GM18870 (cell line): ENCODE data around the gene ITPK1.

Experiments used
- ATAC-seq: cut with Tn5 transposase; IDR thresholded peaks from one replicate; pipeline ENCODE4 v1.9.1; 2021; ENCODE audit warnings: moderate library complexity; ENCODE audit not compliant: unreplicated experiment

The ITPK1 gene

DNA sequence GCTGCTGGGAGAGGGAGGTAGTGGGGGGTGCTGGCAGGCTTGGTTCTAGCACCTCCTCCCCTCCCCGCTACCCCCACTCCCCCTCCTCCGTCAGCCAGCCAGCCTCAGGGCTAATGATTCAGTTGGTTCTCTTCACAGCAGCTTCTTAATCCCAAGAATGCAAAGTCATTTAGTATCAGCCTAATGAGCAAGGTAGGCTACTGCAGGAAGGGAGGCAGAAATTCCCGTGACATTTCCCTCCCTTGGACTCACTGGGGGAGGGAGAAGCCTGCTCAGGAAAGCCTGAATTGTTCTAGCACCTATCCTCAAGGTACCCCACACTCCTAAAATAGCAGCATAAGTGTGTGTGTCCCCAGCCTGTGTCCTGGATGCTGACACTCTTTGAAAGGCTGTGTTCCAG is 29.8 kb downstream of the ITPK1 start:
- ATAC-seq = no peak

DNA sequence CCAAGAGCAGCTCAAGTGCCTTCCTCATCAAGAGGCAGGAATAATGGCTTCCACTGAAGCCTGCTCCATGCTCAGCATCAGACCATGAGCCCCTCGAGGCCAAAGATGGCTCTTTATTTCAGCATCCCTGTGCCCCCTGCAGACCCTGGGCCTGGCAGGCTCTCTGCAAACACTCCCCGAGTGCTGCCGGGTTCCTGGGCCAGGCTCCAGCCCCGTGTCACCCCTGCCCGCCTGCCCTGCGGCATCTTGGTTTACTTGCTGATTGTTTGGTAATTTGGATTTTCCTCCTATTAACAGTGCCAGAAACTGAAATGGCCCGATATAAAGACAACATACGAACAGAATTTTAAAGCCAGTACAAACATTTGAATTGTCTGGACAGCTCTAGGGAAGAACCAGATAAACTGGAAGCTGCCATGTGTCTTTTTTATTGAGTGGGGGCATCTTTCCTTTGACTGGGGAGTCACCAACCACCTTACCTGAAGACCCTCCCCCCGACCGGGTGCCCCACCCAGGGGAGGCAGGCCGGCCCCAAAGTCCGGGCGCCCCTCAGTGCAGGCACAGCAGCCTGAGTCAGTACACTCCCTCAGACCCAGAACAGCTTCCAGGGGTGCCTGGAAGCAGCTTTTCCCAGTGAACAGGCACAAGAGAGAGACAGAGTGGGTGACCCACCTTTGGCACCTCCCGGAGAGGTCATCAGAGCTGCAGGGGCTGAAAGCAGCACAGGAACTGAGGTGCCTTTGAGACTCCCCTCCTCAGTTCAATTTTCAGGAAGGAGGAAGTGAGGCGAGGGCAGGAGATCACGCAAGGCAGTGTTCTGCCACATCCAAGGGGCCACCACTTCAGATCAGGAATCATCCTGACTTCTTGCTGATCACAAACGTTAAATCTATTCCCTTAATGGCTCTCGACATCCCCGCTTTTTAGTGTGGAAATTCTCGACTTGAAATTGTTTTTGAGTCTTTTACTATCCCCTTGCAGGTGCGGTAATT is 30.6 kb downstream of the ITPK1 start:
- ATAC-seq = no peak

DNA sequence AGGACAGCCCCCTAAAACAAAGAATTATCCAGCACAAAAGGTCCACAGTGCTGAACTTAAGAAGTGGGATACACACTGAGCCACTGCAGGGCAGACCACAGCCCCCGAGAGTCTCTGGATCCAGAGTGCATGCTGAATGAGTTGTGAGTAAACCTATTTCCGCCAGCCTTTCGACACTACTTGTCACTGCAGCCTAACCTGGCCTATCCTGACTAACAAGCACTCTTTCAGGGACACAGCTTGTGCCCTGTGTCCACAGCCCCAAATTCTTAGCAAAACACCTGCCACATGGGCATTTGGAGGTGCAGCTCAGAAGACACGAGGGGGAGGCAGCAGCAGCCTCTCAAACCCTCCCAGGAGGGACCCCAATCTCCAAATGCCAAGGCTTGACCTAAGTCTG is 31.3 kb downstream of the ITPK1 start:
- ATAC-seq = no peak

DNA sequence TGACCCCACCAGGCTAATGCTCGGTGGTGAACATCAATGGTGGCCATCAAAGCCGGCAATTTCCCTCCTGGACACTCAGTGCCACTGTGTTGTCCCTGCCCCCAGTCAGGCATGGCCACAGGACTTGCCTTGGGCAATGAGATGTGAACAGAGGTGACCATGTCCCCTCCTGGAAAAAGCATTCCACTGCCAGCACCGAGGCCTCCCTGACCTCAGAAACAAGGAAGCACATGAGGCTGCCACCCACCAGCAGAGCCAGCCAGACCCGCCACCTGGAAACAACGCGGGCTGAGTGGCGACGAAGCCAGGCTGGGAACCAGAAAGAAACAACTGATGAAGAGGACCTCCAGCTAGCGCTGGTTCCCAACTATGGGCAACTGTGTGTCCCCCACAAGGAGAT is 31.8 kb downstream of the ITPK1 start:
- no peak for ATAC-seq

DNA sequence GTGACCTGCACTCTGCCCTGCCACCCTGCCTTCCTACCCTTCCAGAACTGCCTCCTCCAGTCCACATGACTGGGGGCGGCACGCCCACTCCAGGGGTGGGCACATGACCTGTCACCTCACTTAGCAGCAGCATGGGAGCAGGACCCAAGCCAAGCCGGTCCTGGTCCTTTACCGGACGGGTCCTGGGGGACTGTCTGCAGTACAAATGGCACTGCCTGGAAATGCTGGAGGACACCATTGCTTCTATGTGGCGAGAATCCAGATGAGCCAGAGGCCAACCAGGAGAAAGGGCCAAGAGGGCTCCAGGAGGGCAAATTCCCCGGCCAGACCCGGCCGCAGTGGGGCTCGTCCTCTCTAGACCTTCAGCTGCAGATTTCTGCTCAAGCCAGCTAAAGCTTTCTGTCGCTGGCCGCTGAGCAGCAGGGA is 33.1 kb downstream of the ITPK1 start:
- no peak for ATAC-seq

DNA sequence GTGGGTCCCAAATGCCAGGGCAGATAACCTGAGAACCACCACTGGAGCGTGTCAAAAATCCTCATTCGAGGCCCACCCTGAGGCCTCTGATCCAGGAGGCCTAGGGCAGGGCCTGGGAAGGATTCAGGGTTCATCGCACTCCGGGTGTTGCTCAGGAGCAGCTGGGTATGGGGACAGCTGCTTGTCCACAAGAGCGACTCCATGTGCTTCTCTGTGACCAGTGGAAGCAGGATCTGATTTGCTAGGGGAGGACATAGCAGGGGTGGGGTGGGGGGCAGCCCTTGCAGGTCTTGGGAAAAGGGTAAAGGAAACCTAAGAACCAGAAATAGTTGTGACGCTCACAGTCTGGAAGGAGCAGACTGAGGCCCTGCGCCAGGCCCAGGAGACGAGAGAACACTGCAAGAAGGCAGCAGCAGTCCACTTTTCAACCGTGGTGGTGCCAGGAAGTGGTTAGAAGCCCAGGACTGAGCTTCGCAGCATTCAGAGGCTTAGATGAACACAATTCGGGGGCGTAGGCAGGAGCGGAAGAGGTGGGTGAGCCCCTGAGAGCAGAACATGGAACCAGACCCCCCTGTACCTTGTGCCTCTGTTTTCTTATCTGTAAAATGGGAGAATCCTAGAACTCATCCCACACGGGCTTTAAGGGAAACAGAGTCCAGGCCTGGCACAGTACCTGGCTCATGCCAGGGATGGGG is 33.7 kb downstream of the ITPK1 start:
- ATAC-seq = no peak

DNA sequence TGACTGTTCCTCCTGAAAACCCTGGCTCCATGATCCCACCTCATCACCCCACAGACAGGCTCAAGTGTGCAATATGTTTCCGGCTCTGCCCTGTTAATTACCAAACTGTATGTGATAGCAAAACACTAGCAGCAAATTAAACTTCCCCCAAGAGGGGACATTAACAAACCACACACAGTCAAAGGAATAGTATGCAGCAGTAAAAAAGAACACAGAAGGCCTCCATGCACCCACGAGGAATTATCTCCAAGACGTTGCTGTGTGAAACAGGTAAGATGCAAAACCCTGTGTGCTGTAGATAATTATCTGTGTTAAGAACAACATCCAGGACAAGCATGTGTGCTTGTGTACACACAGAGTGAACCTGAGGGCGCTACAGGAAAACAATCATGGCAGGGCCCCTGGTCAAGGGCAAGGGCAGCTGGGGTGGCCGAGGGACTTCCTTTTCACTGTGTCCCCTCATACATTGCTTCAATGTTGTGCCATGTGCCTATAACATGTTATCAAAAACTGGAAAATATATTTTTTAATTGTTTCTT is 35.8 kb downstream of the ITPK1 start:
- no peak for ATAC-seq

DNA sequence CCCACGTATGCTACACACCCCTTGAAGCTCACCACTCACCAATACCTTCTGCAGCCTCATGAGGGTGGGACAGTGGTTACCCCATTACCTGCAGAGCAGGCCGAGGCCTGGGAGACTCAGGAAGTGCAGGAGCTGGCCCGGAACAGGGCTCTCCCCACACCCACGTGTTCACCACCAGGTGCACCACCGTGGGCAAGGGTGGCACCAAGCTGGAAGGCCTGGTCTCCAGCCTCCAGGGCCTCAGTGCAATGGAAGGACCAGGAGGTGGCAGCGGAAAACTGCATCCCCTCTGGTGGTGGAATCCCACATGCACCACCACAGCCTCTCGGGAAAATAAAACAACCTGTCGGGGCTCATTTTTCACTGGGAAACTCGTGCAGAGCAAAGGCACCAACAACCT is 36.4 kb downstream of the ITPK1 start:
- ATAC-seq = no peak

DNA sequence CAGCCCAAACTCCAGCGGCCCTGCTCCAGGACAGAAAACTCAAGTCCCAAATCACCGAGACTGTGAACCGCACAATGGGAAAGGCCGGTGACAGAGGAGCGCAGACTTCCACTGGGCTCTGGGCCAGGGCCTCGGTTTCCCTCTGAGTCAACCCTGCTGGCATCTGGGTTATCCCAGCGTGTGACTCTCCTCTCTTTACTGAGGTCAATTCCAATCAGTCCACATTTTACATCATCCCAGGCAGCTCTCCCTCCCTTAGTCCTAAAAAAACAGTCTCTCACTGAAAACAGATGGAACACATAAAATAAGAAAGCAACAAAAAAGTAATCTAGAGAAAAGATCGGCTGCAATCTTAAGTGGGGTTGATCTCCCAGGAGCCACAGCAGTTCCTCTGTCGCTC is 36.9 kb downstream of the ITPK1 start:
- no peak for ATAC-seq

DNA sequence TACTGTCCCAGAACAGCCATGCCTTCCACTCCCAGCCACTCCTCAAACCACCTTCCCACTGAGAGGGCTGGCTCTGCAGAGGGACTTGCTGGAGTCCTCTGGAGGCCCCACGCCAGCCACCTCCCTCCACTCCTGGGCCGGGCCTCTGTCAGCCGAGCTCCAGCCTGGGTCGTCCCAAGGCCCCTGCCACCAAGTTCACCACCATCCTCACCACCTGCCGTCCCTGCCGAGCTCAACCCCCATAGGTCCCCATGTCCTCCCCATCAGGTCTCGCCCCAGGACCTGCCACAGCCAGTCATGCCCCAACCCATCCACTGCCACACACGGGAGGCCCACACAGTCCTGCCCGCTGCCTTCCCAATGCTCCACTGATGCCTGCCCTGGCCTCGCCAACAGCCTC is 39.0 kb downstream of the ITPK1 start:
- ATAC-seq = no peak

DNA sequence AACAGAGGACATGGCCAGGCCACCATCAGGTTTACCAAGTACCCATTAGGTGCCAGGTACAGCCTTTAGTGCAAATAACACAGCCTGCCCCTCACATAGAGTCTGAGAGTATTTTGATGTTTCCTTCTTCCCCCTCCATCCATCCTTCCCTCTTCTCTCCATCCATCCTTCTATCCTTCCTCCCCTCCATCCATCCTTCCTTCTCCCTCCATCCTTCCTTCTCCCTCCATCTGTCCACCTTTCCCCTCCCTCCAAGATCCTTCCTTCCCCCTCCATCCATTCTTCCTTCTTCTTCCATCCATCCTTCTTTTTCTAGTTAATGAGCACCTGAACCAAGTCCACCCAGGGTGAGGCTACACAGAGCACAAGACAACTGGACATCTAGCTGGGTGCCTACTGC is 39.8 kb downstream of the ITPK1 start:
- no peak for ATAC-seq

DNA sequence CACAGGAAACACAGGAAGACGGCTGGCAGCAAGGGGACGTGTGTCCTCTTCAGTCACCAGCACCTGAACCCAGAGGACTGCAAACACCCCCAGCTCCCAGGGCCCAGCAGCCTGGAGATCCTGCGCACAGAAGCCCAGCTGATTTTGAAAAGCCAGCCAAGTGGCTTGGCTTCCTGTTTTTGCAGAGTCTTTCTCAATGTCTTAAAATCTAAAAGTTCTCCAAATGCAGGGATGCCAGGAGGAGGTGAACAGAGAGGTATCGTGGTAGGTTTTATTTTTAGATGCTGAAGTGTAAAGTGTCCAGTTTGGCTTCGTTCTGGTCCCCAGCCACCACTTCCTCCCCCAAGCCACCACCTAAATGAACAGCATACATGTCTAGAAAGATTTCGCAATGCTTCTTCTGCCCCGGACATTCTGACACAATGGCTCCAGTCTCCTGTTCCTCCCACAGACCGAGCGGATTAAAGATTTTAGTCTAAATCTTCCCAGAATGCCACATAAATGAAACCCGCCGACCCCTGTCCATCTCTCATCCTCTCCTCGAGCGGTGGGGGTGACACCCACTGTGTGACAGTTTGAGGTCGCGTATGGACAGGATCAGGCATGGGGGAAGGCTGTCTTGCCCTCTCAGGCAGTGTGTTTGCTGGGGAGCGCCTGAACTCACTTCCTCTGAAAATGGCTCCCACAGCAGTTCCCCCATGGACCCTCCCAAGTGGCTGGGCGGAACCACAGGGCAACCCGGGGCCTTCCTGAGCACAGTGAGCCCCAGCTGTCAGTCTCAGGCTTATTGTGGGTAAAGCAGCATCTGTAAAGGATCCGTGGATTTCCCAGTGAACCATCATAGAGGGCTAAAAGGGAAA is 41.6 kb downstream of the ITPK1 start:
- ATAC-seq = no peak

DNA sequence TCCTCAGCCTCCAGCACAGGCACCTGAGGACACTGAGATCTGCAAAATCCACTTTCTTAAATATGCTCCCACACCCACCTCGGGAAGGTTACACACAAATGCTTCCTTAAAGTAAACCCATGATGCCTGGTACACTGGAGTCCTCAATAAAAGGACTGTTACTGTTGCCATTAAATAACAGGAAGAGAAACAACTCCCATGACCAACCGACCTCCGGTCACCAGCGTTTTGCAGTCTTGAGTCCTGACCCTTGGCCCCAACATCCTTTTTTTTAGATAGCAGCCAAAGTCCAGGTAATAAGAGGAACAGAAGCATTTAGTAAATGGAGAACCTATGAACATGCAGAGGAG is 42.4 kb downstream of the ITPK1 start:
- ATAC-seq = no peak

DNA sequence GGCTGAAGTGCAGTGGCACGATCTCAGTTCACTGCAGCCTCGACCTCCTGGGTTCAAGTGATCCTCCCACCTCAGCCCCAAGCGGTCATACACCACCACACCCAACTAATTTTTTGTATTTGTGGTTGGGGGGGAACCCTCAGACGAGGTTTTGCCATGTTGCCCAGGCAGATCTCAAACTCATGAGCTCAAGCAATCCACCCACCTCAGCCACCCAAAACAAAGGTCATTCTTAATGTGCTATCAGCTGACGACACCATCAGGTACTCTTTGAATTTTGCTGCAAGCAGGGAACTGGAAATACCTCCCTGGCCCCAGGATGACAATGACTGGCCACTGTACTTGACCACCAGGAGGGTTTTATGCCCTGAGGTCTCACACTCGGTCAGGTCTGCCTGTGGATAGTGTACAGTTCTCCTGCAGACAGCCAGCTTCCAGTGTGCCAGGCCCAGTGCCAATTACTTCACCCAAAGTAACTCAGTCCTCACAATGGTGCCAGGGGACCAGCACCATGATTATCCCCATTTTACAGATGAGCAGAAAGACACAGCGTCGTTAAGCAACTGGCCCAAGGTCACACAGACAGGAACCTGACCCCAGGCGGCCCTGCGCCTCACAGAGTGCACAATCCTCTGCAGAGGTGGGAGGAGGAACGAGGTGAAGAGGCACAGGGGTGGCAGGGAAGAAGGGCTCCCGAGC is 42.9 kb downstream of the ITPK1 start:
- ATAC-seq = no peak

DNA sequence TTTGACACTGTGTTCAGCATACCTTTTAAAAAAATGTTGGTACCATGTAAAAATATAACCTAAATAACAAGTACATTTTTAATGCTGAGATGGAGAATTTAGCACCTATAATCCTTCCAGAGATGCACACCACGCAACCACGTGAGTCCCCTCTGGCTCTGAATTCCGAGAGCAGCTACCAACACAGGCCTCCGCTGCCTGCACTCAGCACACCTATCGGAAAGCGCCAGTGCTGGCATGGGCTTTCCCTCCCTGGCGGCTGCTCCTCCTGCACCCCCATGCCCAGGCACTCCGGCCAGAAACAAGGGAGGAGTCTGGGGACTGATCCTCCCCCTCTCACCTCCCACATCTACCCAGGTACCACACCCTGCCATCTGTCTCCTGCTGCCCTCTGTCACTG is 47.0 kb downstream of the ITPK1 start:
- ATAC-seq = no peak

DNA sequence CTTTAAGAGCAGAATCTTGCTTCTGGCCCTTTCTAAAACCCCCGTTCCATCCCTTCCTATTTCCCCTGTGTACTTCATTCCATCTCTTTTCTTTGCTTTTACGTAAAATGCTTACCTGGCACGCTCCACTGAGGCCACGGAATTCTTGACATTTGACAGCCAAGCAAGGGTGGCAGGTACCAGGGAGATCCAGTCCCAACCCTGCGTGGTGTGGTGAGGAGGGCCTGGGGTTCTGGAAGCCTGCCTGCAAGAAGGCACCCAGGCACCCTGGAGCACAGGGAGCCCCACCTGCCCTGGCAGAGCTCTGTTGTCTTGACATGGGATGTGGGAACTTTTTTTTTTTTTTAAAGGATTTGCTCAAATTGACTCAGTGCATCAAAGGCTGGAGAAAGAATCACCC is 48.6 kb downstream of the ITPK1 start:
- no peak for ATAC-seq

DNA sequence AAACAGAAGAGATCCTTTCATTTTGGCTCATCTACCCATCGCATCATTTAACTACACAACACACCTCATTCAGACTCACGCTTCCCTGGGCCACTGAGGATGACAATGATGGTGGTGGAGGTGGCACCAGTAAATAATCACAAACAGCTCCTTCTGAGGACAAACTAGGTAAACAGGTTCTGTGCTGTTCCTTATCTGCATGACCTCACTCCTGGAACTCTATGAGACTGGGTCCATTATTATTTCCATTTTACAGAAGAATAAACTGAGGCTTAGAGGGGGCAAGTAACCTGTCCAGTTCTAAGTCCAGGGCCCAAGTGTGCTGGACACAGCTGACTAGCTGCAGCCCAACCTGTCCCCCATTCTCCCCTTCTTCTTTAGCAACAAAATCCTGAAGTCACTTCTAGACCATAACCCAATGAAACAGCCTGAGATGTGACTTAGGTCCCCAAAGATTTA is 50.4 kb downstream of the ITPK1 start:
- no peak for ATAC-seq

DNA sequence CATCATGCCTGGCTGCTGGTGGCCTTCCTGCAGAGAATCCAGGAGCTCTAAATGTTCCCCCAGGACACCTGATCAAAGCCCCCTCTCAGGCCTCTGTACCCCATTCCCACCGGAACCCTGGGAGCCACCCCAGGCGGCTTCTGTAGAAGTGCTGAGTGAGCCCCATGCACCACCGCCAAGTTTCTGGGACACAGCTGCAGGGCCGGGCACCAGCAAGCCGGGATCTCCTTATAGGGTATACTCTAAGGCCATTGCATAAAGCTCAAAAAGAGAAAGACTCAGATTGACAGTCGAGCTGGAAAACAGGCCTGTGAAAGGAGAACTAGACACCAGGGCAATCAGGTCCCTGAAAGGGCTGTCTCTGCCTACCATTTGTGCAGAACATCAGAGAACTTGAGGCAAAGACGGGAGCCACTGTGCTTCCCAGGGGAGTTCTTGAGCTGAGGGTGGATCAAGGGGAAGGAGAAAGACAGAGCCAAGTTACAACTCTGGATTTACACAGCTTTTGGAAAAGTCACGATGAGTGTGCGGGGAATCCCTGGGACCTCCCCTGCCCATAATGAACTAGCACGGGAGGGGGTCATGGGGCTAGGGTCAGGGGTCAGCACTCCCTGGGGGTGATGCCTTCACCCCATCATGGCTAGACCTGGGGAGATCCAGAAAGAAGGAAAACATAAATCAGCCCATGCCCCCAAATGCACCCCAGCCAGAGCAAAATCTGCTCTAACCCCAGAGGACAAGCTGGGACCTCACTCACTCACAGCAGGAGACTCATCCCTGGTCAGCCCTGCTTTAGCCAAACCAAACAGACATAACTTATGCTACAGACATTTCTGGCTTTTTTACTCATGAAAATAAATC is 51.1 kb downstream of the ITPK1 start:
- no peak for ATAC-seq

DNA sequence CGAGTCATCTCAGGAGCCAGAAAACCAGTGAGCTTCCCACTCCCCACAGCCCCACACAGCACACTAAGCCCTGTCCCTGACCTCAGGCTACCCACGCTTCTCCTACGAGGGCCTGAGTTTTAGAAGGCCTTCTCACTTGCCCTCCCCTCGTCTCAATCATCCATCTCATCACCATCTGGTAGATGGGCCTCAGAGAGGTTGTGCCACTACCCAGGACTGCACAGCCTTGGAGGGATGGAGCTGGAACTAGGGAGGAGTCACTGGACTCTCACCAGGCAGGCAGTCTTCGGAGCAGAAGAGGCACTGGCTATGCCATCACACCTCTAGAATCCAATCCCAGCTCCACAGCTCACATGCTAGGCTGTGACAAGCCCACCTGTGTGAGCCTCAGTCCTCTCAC is 52.3 kb downstream of the ITPK1 start:
- ATAC-seq = no peak

DNA sequence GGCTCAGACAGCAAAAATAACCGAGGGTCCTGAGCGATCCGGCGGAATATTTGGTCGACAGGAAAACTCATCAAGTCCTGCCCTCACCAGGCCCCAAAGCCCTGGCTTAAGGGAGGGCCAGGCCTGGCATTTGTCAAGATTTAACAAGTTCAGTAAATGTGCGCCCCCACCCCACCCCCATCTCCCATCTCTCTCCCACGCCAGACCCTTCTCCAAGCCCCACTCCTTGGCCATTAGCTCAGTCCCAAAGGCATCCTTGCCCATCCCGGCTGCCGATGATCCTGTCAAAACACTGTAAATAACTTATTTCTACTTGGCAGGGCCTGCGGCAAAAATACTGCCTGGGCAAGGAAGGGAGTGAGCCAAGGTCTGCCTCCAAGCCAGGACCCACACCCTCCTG is 52.8 kb downstream of the ITPK1 start:
- ATAC-seq = no peak
